IPS-15b (cell line): Measurements from ENCODE around the gene RGS7.
"Not testable (repeated sequence)": the region's sequence is repeated elsewhere in the genome, so short reads cannot be mapped to it uniquely, and the experiment has no call there.

ENCODE experiments used
- H3K27me3 ChIP-seq: one replicate; pipeline ENCODE4 v1.6.1; 2013; ENCODE audit warnings: low read length; ENCODE audit not compliant: control insufficient read depth, insufficient read depth
- H3K36me3 ChIP-seq: one replicate; pipeline ENCODE4 v1.6.1; 2013; ENCODE audit warnings: low read length; ENCODE audit not compliant: control insufficient read depth, insufficient read depth
- H3K4me1 ChIP-seq: one replicate; pipeline ENCODE4 v1.6.1; 2013; ENCODE audit warnings: mild to moderate bottlenecking, low read length; ENCODE audit not compliant: control insufficient read depth, insufficient read depth
- H3K4me3 ChIP-seq: one replicate; pipeline ENCODE4 v1.5.1; 2013; ENCODE audit warnings: low read depth, low read length
- H3K9ac ChIP-seq: one replicate; pipeline ENCODE4 v1.6.1; 2013; ENCODE audit warnings: low read depth, mild to moderate bottlenecking, low read length
- H3K9me3 ChIP-seq: one replicate; pipeline ENCODE4 v1.6.1; 2013; ENCODE audit warnings: mild to moderate bottlenecking, low read length; ENCODE audit not compliant: control insufficient read depth, insufficient read depth

RGS7 gene

GRCh38 chr1:241156231-241156965, 200.6 kb downstream of the RGS7 start:
- no peaks in the 10 kb centered on the region for H3K9me3 ChIP-seq
- no peak overlapping the region for H3K9ac ChIP-seq
- H3K27me3 ChIP-seq = no peaks in the 10 kb centered on the region
- H3K4me3 ChIP-seq = no peak overlapping the region
- no peaks in the 10 kb centered on the region for H3K4me1 ChIP-seq
- no peaks in the 10 kb centered on the region for H3K36me3 ChIP-seq

- H3K9me3 ChIP-seq = peaks cover 4% of the 10 kb centered on the region
- H3K27me3 ChIP-seq = no peaks in the 10 kb centered on the region
Measured at GRCh38 chr1:241145881-241146280, 211.1 kb downstream of the RGS7 start.

GRCh38 chr1:241143765-241144442, 213.1 kb downstream of the RGS7 start:
- Histone ChIP-seq H3K27me3 (no peaks in the 10 kb centered on the region), H3K4me3 (no peak overlapping the region)

More at GRCh38 chr1:241145881-241146280, 211.1 kb downstream of the RGS7 start:
- Histone ChIP-seq H3K36me3 (no peaks in the 10 kb centered on the region), H3K4me3 (no peak overlapping the region), H3K4me1 (no peaks in the 10 kb centered on the region), H3K9ac (no peak overlapping the region)

GRCh38 chr1:241142493-241142892, 214.5 kb downstream of the RGS7 start:
- H3K4me3 ChIP-seq = no peak overlapping the region
- H3K9me3 ChIP-seq = peaks cover 4% of the 10 kb centered on the region
- no peak overlapping the region for H3K9ac ChIP-seq
- no peaks in the 10 kb centered on the region for H3K27me3 ChIP-seq
- no peaks in the 10 kb centered on the region for H3K36me3 ChIP-seq
- no peaks in the 10 kb centered on the region for H3K4me1 ChIP-seq

More at GRCh38 chr1:241143765-241144442, 213.1 kb downstream of the RGS7 start:
- peaks cover 4% of the 10 kb centered on the region for H3K9me3 ChIP-seq
- no peak overlapping the region for H3K9ac ChIP-seq
- no peaks in the 10 kb centered on the region for H3K36me3 ChIP-seq
- H3K4me1 ChIP-seq = no peaks in the 10 kb centered on the region

GRCh38 chr1:241141646-241142045, 215.4 kb downstream of the RGS7 start:
- not testable (repeated sequence) for H3K4me1 ChIP-seq, H3K36me3 ChIP-seq, H3K27me3 ChIP-seq, H3K4me3 ChIP-seq, H3K9me3 ChIP-seq, H3K9ac ChIP-seq

GRCh38 chr1:241140670-241141069, 216.3 kb downstream of the RGS7 start:
- no peaks in the 10 kb centered on the region for H3K4me1 ChIP-seq
- no peaks in the 10 kb centered on the region for H3K27me3 ChIP-seq
- H3K9me3 ChIP-seq = peaks cover 4% of the 10 kb centered on the region

GRCh38 chr1:241139047-241139446, 218.0 kb downstream of the RGS7 start:
- H3K4me1 ChIP-seq = no peaks in the 10 kb centered on the region
- no peak overlapping the region for H3K9ac ChIP-seq
- H3K9me3 ChIP-seq = peaks cover 4% of the 10 kb centered on the region
- H3K27me3 ChIP-seq = no peaks in the 10 kb centered on the region
- no peak overlapping the region for H3K4me3 ChIP-seq
- no peaks in the 10 kb centered on the region for H3K36me3 ChIP-seq

More at GRCh38 chr1:241140670-241141069, 216.3 kb downstream of the RGS7 start:
- H3K36me3 ChIP-seq = no peaks in the 10 kb centered on the region
- H3K9ac ChIP-seq = no peak overlapping the region
- H3K4me3 ChIP-seq = no peak overlapping the region

- H3K9me3 ChIP-seq = peaks cover 4% of the 10 kb centered on the region
- H3K4me1 ChIP-seq = no peaks in the 10 kb centered on the region
- H3K27me3 ChIP-seq = no peaks in the 10 kb centered on the region
- H3K4me3 ChIP-seq = no peak overlapping the region
- no peak overlapping the region for H3K9ac ChIP-seq
- no peaks in the 10 kb centered on the region for H3K36me3 ChIP-seq
Measured at GRCh38 chr1:241138248-241138647, 218.8 kb downstream of the RGS7 start.

GRCh38 chr1:241136389-241136788, 220.6 kb downstream of the RGS7 start:
- Histone ChIP-seq H3K9me3 (no peaks in the 10 kb centered on the region), H3K4me1 (no peaks in the 10 kb centered on the region), H3K27me3 (no peaks in the 10 kb centered on the region), H3K9ac (no peak overlapping the region), H3K4me3 (no peak overlapping the region), H3K36me3 (no peaks in the 10 kb centered on the region)

- Histone ChIP-seq H3K27me3 (no peaks in the 10 kb centered on the region), H3K9ac (no peak overlapping the region), H3K4me3 (no peak overlapping the region), H3K9me3 (no peaks in the 10 kb centered on the region), H3K36me3 (no peaks in the 10 kb centered on the region), H3K4me1 (peaks cover 4% of the 10 kb centered on the region)
Measured at GRCh38 chr1:241131636-241132194, 225.3 kb downstream of the RGS7 start.

GRCh38 chr1:241130881-241131280, 226.1 kb downstream of the RGS7 start:
- Histone ChIP-seq H3K27me3 (no peaks in the 10 kb centered on the region), H3K9ac (no peak overlapping the region), H3K4me1 (peaks cover 4% of the 10 kb centered on the region), H3K4me3 (no peak overlapping the region), H3K9me3 (no peaks in the 10 kb centered on the region), H3K36me3 (no peaks in the 10 kb centered on the region)
